Motor neuron (in vitro differentiated cells): ENCODE measurements around the gene WWOX. TPM values are rescaled to one million over a fixed set of nuclear protein-coding genes. Genes with fewer than 3 reads are reported as not detected.
A peak's percentile ranks its signal among the peaks of the same experiment; 100 is the strongest.

Experiments
- ATAC-seq, 8 experiments: fragments of 200-7000 bp; cut with Tn5 transposase; replicated peaks in 6 of 8; 2 replicates each; pipeline ENCODE4 v1.8.0; 2021; ENCODE audit warnings: mild to moderate bottlenecking in 8 of 8, moderate library complexity in 8 of 8
- H3K27ac ChIP-seq, 2 donors: fragments of 250-450 bp; sonication (Bioruptor Pico); 2 replicates each; pipeline ENCODE4 v1.9.0; 2021; ENCODE audit warnings: antibody characterized with exemption in 2 of 2, mild to moderate bottlenecking in 2 of 2, moderate library complexity in 1 of 2
- H3K4me1 ChIP-seq, 2 donors: fragments of 250-450 bp; sonication (Bioruptor Pico); replicated peaks in 1 of 2; 2 replicates each; pipeline ENCODE4 v1.6.1; 2021; ENCODE audit warnings: antibody characterized with exemption in 2 of 2, mild to moderate bottlenecking in 2 of 2, moderate library complexity in 1 of 2
- H3K4me3 ChIP-seq, 5 donors: fragments of 250-450 bp; sonication (Bioruptor Pico); 2 replicates each; pipeline ENCODE4 v1.9.0; 2021; ENCODE audit warnings: antibody characterized with exemption in 5 of 5, mild to moderate bottlenecking in 5 of 5, moderate library complexity in 4 of 5
- WGBS, 10 experiments: fragments of 450-650 bp; shearing (Covaris generic); methylation state at CpG; one replicate each; pipeline ENCODE4 v1.0.0; 2022; 5-methylcytosine and 5-hydroxymethylcytosine counted together
- in situ Hi-C, 9 experiments: fragments of 400-800 bp; cut with MboI; loops; one replicate each; pipeline ENCODE4 v1.15.0; 2021; ENCODE audit warnings: low sequenced_read_pairs in 9 of 9, low pct_unique_long_range_greater_than_20kb in 2 of 9; ENCODE audit not compliant: unreplicated experiment in 9 of 9
- total RNA-seq, 8 experiments: library from RNA; unstranded; fragments of 300-600 nt; gene quantifications; 2 replicates each; pipeline versions ENCODE4 v1.2.3 to v1.2.4, GENCODE V29; 2022

The WWOX gene
- total RNA-seq, 8 experiments from 2014 or later = 10.3 to 27.8 (median 12.3) TPM

DNA sequence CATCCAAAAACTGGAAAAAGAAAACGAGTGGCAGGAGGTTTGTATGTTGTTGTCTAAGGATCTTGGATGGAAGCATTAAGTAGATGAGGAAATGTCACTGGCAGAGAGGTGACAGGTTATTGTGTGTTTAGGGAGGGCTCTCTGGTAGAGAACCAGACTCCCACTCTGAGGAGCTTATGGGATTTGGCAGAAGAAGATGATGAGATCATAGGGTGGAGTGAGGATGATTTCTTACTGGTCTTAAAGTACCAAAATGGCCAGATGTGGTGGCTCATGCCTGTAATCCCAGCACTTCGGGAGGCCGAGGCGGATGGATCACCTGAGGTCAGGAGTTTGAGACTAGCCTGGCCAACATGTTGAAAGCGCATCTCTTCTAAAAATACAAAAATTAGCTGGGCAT, 9.0 kb downstream of the WWOX start:
- WGBS, 10 experiments = 14 to 100% (median 95%) methylated on average over 1 to 4 of the region's 5 CpGs; no CpG with 5 or more reads in 1 of the 10 experiments
- ATAC-seq = no peak
- H3K4me3 ChIP-seq = no peak overlapping the region
- in situ Hi-C loops = loop anchor here in 2 of 9 experiments (25.0 kb wide), 2 partner anchors 379 to 1504 kb away; partner anchors contain the start of gene MAF (in 1 of the 2)
- no peaks in the 10 kb centered on the region for H3K4me1 ChIP-seq
- no peak overlapping the region for H3K27ac ChIP-seq

GRCh38 chr16:78113258-78113657, 13.8 kb downstream of the WWOX start:
- in situ Hi-C loops = loop anchor here in 2 of 9 experiments (25.0 kb wide), 2 partner anchors 374 to 1499 kb away; partner anchors contain the start of gene MAF (in 1 of the 2)
- ATAC-seq = no peak
- Histone ChIP-seq H3K4me3 (no peak overlapping the region), H3K4me1 (no peaks in the 10 kb centered on the region), H3K27ac (no peak overlapping the region)
- WGBS, 10 experiments = 80 to 100% (median 94%) methylated on average over 1 to 2 of the region's 2 CpGs; no CpG with 5 or more reads in 5 of the 10 experiments

DNA sequence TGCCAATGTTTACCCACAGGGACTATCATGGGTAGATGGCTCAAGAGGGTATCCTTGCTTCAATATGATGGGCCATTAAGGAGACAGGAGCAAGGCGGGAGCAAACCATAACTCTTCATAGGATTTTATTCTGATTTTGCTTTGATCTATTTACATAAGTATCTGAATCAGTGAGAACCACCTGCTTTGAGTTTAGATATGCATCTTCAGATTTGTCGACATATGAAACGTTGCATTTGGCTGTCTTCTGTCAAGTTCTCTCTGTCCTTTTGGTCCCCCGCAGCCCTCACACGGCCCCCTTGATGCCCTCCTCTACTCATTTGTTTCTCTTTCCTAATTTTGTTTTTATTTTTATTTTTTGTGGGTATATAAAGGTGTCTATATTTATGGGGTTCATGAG, 16.2 kb downstream of the WWOX start:
- Histone ChIP-seq H3K27ac (no peak overlapping the region), H3K4me3 (no peak overlapping the region), H3K4me1 (no peaks in the 10 kb centered on the region)
- in situ Hi-C loops = loop anchor here in 2 of 9 experiments (25.0 kb wide), 2 partner anchors 372 to 1497 kb away; partner anchors contain the start of gene MAF (in 1 of the 2)
- WGBS, 10 experiments = 57 to 100% (median 95%) methylated on average over 1 to 5 of the region's 5 CpGs; no CpG with 5 or more reads in 2 of the 10 experiments
- no peak for ATAC-seq

DNA sequence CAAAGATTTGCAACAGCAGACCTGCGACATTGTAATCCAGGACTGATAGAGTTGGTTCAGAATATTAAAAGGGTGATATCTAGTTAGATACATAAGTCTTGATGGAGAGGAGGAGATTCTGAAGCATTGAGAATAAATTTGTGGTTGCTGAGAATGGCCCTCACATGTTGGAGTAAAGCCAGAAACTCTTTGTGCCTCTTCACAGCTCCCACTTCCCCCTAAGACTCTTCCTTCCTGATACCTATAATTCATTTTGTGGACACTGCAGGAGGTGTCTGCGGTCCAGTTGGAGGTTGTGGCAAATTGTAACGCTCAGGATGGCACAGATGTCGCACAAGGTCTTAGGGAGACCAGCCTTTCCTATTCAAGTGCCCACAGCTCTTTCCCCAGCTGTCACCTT, 17.5 kb downstream of the WWOX start:
- 73 to 96% (median 88%) methylated on average over 1 to 4 of the region's 4 CpGs; no CpG with 5 or more reads in 4 of the 10 experiments for WGBS, 10 experiments
- no peak for ATAC-seq
- Histone ChIP-seq H3K27ac (no peak overlapping the region), H3K4me3 (no peak overlapping the region), H3K4me1 (no peaks in the 10 kb centered on the region)
- in situ Hi-C loops = loop anchor here in 2 of 9 experiments (25.0 kb wide), 2 partner anchors 370 to 1495 kb away; partner anchors contain the start of gene MAF (in 1 of the 2)

DNA sequence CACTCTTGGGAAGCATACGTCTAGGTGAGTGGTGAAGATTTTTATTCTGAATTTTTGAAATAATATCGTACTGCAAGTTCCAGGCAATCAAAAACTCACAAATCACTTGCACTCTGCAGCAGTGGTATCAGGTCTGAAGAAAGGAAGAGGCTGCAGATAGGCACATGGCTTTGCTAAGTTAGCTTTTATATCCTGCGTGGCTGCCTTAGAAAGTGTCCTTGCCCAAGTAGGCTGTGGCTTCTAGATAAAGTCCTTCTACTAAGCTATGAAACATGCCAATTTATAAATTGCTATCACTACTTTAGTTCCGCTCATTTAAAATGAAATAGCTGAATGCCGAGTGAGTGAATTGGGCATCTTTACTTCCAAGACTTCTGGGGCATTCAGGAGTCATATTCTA, 17.9 kb downstream of the WWOX start:
- no peak overlapping the region for H3K27ac ChIP-seq
- WGBS, 10 experiments = 67 to 100% (median 94%) methylated on average over 1 to 5 of the region's 5 CpGs; no CpG with 5 or more reads in 2 of the 10 experiments
- no peak overlapping the region for H3K4me3 ChIP-seq
- H3K4me1 ChIP-seq = no peaks in the 10 kb centered on the region
- in situ Hi-C loops = loop anchor here in 2 of 9 experiments (25.0 kb wide), 2 partner anchors 370 to 1495 kb away; partner anchors contain the start of gene MAF (in 1 of the 2)
- ATAC-seq = no peak

DNA sequence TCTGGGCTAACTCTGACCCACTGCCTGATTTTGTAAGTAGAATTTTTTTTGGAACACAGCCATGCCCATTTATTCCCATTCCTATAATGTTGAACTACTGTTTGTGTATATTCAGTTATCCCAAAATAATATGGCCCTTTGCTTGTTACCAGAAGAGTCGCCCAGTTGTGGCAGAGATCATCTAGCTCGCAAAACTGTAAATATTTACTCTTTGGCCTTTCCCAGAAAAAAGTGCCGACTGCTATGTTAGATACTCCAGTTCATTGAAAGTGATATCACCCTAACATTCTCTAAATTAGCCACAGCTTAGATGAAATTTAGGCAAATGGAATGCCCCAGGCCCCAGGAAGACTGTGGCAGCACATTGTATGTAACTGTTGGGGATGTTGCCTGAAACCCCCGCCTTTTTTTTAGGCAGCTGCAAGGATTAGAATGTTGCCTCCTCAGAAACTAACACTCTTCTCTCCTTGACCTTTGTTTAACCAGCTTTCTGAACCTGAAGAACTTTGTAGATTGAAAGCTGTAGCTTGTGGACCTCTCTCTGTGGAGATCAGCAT, 19.1 kb downstream of the WWOX start:
- Histone ChIP-seq H3K27ac (no peak overlapping the region), H3K4me3 (no peak overlapping the region), H3K4me1 (peaks cover 0 to 6% of the 10 kb centered on the region in 2 donors)
- WGBS, 10 experiments = 58 to 97% (median 83%) methylated on average over 1 to 4 of the region's 4 CpGs; no CpG with 5 or more reads in 1 of the 10 experiments
- in situ Hi-C loops = loop anchor here in 2 of 9 experiments (25.0 kb wide), 2 partner anchors 369 to 1494 kb away; partner anchors contain the start of gene MAF (in 1 of the 2)
- ATAC-seq = no peak

GRCh38 chr16:78122774-78123315, 23.4 kb downstream of the WWOX start:
- no peak overlapping the region for H3K4me3 ChIP-seq
- peak; percentile 56 to 99 (median 75) for ATAC-seq

GRCh38 chr16:78125112-78125844, 25.8 kb downstream of the WWOX start:
- in situ Hi-C loops = loop anchor here in 1 of 9 experiments (10.0 kb wide), 1 partner anchor 1480 kb away; the partner anchor contains the start of gene MAF

More at GRCh38 chr16:78122774-78123315, 23.4 kb downstream of the WWOX start:
- Histone ChIP-seq H3K4me1 (peaks cover 0 to 6% of the 10 kb centered on the region in 2 donors), H3K27ac (no peak overlapping the region)
- WGBS, 10 experiments = 0 to 45% (median 17%) methylated on average over 2 to 4 of the region's 4 CpGs; no CpG with 5 or more reads in 1 of the 10 experiments
- in situ Hi-C loops = loop anchor here in 2 of 9 experiments (10.0 to 25.0 kb wide), 3 partner anchors 364 to 1489 kb away; partner anchors contain the start of gene MAF (in 2 of the 2)

DNA sequence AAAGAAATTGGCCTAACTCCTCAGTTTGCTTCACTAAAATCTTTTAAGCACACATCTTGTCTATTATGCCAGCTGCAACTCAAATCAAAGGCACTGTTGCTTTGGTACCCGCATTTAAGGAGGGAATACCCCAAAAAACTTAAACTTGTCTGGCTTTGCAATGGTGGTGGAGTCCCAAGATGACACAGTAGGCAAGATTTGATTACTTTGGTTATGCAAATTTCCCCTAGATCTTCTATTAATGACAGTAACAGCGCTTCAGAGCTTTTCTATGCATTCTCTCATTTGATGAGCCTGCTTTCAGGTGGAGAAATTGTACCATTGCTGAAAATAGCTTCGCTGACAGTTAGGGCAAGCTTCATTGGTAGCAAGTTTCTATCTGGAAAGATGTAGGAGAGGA, 27.2 kb downstream of the WWOX start:
- no peak for ATAC-seq
- in situ Hi-C loops = loop anchor here in 1 of 9 experiments (10.0 kb wide), 1 partner anchor 1478 kb away; the partner anchor contains the start of gene MAF
- WGBS, 10 experiments = 92 to 100% (median 100%) methylated on average over 1 to 2 of the region's 3 CpGs; no CpG with 5 or more reads in 3 of the 10 experiments

More at GRCh38 chr16:78125112-78125844, 25.8 kb downstream of the WWOX start:
- no peak for ATAC-seq
- H3K27ac ChIP-seq = no peak overlapping the region
- peaks cover 0 to 6% of the 10 kb centered on the region in 2 donors for H3K4me1 ChIP-seq
- no peak overlapping the region for H3K4me3 ChIP-seq
- WGBS, 10 experiments = 80 to 100% (median 93%) methylated on average over 1 to 14 of the region's 15 CpGs

GRCh38 chr16:78127130-78127529, 27.7 kb downstream of the WWOX start:
- peak in 1 of 8 experiments; percentile 18 for ATAC-seq
- no peak overlapping the region for H3K4me3 ChIP-seq
- no peak overlapping the region for H3K27ac ChIP-seq
- WGBS, 10 experiments = 0 to 87% (median 76%) methylated on average over 1 to 4 of the region's 5 CpGs
- peaks cover 0 to 6% of the 10 kb centered on the region in 2 donors for H3K4me1 ChIP-seq
- in situ Hi-C loops = loop anchor here in 1 of 9 experiments (10.0 kb wide), 1 partner anchor 1478 kb away; the partner anchor contains the start of gene MAF

More for the DNA sequence above, 27.2 kb downstream of the WWOX start:
- Histone ChIP-seq H3K4me3 (no peak overlapping the region), H3K27ac (no peak overlapping the region), H3K4me1 (peaks cover 0 to 6% of the 10 kb centered on the region in 2 donors)

DNA sequence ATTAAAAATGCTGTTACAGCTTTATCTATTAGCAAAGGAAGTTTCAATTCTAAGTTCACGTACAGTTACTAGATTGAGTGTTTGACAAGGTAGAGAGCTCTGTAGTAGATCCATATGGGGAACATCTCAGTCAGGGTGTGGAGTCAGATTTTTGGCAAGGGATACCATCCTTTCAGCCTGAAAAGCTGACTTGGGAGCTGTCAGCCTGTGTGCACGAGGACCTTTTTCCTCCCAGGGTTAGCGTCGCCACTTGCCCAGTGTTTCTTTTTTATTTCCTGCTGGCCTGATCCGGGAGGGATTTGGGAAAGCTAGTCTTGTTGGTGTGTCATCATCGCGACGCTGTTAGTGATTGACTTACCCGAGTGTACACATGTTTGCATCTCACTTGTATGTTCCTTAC, 29.5 kb downstream of the WWOX start:
- in situ Hi-C loops = loop anchor here in 1 of 9 experiments (10.0 kb wide), 1 partner anchor 1476 kb away; the partner anchor contains the start of gene MAF
- ATAC-seq = peak in 2 of 8 experiments; percentile 20 to 63
- WGBS, 10 experiments = 2 to 100% (median 87%) methylated on average over 1 to 9 of the region's 9 CpGs; no CpG with 5 or more reads in 1 of the 10 experiments
- Histone ChIP-seq H3K4me3 (no peak overlapping the region), H3K4me1 (no peaks in the 10 kb centered on the region), H3K27ac (no peak overlapping the region)

DNA sequence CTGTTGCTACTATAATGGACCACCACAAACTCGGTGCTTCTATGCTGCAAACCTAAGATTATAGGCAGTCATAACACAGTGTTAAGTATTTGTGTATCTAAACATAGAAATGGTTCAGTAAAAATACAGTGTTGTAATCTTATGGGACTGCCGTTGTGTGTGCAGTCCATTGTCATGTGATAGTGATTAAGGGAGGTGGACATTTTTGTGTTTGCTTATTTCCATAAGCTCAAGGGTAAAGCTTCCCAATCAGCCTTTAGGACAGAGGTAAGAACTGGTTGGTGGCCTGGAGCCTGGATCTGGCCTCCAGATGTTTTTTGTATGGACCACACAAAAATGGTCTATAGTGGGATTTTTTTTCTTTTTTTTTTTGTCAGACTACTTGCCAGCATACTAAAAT, 29.9 kb downstream of the WWOX start:
- Histone ChIP-seq H3K4me1 (no peaks in the 10 kb centered on the region), H3K4me3 (no peak overlapping the region), H3K27ac (no peak overlapping the region)
- in situ Hi-C loops = loop anchor here in 1 of 9 experiments (10.0 kb wide), 1 partner anchor 1475 kb away; the partner anchor contains the start of gene MAF
- WGBS, 10 experiments = 0 to 100% (median 91%) methylated on average over 1 to 2 of the region's 2 CpGs; no CpG with 5 or more reads in 1 of the 10 experiments
- peak in 3 of 8 experiments; percentile 24 to 86 (median 30) for ATAC-seq
